Measurements from ENCODE around the gene MCL1. TPM values are rescaled to one million over a fixed set of nuclear protein-coding genes. Genes with fewer than 3 reads are reported as not detected.
A peak's percentile ranks its signal among the peaks of the same experiment; 100 is the strongest.

MCL1 gene
- total and polyA plus RNA-seq, 10 of the 15 experiments (the other 5 are each of a cell fraction or from before 2014, with no cell fraction given), result 18.1 to 148 (median 86.4) TPM

DNA sequence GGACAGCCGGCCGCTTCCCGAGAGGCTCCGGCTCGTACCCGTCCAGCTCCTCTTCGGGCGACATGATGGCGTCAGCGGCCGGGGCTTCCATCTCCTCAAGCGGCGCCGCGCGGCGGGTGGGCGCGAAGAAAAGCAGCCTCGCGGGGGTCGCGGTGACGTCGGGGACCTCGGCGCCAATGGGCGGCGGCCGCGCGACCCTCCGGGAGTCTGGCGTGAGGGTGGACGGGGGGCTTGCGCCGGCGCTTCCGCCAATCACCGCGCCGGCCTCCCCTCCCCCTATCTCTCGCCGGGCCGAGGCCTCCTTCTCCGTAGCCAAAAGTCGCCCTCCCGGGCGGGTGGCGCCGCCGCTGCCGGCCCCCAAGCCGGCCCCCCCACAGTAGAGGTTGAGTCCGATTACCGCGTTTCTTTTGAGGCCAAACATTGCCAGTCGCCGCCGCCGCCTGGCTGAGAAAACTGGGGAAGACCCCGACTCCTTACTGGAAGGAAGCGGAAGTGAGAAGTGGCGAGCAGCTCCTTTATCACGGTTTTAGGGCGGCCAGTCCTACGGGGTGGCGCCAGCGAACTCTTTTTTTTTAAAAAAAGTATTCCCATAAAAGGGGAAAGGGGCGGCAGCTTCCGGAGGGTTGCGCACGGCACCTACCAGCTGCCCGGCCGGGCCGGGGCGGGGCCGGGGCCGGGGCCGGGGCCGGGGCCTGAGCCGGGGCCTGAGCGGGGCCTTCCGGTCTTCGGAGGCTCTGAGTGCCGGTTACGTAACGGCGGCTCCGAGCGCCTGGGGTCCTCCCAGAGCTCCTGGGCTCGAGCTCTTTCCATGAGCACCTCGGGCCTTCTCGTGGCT, at the start of gene MCL1 (continued):
- TF ChIP-seq, protein P1, sequence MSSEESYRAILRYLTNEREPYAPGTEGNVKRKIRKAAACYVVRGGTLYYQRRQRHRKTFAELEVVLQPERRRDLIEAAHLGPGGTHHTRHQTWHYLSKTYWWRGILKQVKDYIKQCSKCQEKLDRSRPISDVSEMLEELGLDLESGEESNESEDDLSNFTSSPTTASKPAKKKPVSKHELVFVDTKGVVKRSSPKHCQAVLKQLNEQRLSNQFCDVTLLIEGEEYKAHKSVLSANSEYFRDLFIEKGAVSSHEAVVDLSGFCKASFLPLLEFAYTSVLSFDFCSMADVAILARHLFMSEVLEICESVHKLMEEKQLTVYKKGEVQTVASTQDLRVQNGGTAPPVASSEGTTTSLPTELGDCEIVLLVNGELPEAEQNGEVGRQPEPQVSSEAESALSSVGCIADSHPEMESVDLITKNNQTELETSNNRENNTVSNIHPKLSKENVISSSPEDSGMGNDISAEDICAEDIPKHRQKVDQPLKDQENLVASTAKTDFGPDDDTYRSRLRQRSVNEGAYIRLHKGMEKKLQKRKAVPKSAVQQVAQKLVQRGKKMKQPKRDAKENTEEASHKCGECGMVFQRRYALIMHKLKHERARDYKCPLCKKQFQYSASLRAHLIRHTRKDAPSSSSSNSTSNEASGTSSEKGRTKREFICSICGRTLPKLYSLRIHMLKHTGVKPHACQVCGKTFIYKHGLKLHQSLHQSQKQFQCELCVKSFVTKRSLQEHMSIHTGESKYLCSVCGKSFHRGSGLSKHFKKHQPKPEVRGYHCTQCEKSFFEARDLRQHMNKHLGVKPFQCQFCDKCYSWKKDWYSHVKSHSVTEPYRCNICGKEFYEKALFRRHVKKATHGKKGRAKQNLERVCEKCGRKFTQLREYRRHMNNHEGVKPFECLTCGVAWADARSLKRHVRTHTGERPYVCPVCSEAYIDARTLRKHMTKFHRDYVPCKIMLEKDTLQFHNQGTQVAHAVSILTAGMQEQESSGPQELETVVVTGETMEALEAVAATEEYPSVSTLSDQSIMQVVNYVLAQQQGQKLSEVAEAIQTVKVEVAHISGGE (CRISPR knock-in tag; IDR thresholded peaks at IDR 0.05), result no peak
- TF ChIP-seq MEF2B (IDR thresholded peaks at IDR 0.05; ENCODE audit: partially characterized antibody, poor library complexity, severe bottlenecking), result no peak
- TF ChIP-seq HDAC6 (IDR thresholded peaks at IDR 0.05; ENCODE audit: unreplicated experiment), result peak; percentile 37
- TF ChIP-seq TBL1XR1 (IDR thresholded peaks at IDR 0.05; ENCODE audit: low read depth, low read length), result peak; percentile 85
- TF ChIP-seq POLR2A (IDR thresholded peaks at IDR 0.05; ENCODE audit: low read depth, low read length), result peak; percentile 94
- TF ChIP-seq POLR2AphosphoS5 (IDR thresholded peaks at IDR 0.05; ENCODE audit: low read length), result peak; percentile 99
- TF ChIP-seq, protein P2, sequence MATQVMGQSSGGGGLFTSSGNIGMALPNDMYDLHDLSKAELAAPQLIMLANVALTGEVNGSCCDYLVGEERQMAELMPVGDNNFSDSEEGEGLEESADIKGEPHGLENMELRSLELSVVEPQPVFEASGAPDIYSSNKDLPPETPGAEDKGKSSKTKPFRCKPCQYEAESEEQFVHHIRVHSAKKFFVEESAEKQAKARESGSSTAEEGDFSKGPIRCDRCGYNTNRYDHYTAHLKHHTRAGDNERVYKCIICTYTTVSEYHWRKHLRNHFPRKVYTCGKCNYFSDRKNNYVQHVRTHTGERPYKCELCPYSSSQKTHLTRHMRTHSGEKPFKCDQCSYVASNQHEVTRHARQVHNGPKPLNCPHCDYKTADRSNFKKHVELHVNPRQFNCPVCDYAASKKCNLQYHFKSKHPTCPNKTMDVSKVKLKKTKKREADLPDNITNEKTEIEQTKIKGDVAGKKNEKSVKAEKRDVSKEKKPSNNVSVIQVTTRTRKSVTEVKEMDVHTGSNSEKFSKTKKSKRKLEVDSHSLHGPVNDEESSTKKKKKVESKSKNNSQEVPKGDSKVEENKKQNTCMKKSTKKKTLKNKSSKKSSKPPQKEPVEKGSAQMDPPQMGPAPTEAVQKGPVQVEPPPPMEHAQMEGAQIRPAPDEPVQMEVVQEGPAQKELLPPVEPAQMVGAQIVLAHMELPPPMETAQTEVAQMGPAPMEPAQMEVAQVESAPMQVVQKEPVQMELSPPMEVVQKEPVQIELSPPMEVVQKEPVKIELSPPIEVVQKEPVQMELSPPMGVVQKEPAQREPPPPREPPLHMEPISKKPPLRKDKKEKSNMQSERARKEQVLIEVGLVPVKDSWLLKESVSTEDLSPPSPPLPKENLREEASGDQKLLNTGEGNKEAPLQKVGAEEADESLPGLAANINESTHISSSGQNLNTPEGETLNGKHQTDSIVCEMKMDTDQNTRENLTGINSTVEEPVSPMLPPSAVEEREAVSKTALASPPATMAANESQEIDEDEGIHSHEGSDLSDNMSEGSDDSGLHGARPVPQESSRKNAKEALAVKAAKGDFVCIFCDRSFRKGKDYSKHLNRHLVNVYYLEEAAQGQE (IDR thresholded peaks at IDR 0.05; ENCODE audit: low read depth, low read length), result peak; percentile 61; the same call in 1 of the 2 replicates
- TF ChIP-seq, protein P3, sequence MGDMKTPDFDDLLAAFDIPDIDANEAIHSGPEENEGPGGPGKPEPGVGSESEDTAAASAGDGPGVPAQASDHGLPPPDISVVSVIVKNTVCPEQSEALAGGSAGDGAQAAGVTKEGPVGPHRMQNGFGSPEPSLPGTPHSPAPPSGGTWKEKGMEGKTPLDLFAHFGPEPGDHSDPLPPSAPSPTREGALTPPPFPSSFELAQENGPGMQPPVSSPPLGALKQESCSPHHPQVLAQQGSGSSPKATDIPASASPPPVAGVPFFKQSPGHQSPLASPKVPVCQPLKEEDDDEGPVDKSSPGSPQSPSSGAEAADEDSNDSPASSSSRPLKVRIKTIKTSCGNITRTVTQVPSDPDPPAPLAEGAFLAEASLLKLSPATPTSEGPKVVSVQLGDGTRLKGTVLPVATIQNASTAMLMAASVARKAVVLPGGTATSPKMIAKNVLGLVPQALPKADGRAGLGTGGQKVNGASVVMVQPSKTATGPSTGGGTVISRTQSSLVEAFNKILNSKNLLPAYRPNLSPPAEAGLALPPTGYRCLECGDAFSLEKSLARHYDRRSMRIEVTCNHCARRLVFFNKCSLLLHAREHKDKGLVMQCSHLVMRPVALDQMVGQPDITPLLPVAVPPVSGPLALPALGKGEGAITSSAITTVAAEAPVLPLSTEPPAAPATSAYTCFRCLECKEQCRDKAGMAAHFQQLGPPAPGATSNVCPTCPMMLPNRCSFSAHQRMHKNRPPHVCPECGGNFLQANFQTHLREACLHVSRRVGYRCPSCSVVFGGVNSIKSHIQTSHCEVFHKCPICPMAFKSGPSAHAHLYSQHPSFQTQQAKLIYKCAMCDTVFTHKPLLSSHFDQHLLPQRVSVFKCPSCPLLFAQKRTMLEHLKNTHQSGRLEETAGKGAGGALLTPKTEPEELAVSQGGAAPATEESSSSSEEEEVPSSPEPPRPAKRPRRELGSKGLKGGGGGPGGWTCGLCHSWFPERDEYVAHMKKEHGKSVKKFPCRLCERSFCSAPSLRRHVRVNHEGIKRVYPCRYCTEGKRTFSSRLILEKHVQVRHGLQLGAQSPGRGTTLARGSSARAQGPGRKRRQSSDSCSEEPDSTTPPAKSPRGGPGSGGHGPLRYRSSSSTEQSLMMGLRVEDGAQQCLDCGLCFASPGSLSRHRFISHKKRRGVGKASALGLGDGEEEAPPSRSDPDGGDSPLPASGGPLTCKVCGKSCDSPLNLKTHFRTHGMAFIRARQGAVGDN (IDR thresholded peaks at IDR 0.05), result peak; percentile 91; the same call in 1 of the 2 replicates
- no peak for TF ChIP-seq CHD4 (IDR thresholded peaks at IDR 0.05)
- TF ChIP-seq KLF5 (IDR thresholded peaks at IDR 0.05; ENCODE audit: partially characterized antibody), result no peak
- no peak for TF ChIP-seq JUNB (IDR thresholded peaks at IDR 0.05)
- peak; percentile 98 for TF ChIP-seq POLR2AphosphoS2 (IDR thresholded peaks at IDR 0.05; ENCODE audit: low read depth, low read length)
- TF ChIP-seq SIN3A (IDR thresholded peaks at IDR 0.05; ENCODE audit: low read depth, low read length), result peak; percentile 88; the same call in 1 of the 2 replicates
- TF ChIP-seq NR2F1 (conservative IDR thresholded peaks at IDR 0.05), result peak; percentile 36; the same call in 1 of the 2 replicates
- TF ChIP-seq, protein P4, sequence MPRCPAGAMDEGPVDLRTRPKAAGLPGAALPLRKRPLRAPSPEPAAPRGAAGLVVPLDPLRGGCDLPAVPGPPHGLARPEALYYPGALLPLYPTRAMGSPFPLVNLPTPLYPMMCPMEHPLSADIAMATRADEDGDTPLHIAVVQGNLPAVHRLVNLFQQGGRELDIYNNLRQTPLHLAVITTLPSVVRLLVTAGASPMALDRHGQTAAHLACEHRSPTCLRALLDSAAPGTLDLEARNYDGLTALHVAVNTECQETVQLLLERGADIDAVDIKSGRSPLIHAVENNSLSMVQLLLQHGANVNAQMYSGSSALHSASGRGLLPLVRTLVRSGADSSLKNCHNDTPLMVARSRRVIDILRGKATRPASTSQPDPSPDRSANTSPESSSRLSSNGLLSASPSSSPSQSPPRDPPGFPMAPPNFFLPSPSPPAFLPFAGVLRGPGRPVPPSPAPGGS (IDR thresholded peaks at IDR 0.05; ENCODE audit: borderline replicate concordance, insufficient read depth, low read depth, low read length, poor library complexity, severe bottlenecking), result peak; percentile 53
